GM12878 (cell line): ENCODE data around the gene SVIL. TPM values are rescaled to one million over a fixed set of nuclear protein-coding genes. Genes with fewer than 3 reads are reported as not detected.

Experiments
- ATAC-seq: fragments of 200-7000 bp; cut with Tn5 transposase; 3 replicates; pipeline ENCODE4 v1.9.1; 2020; ENCODE audit warnings: mild to moderate bottlenecking, moderate library complexity
- BruUV-seq: library from RNA; stranded (reverse); fragments of 400-500 nt; replicated peaks from 2 replicates; lab custom pipeline; 2021; lab: Mats Ljungman, UMichigan
- CTCF ChIA-PET: fragments of 300-600 bp; sonication (Branson Sonifier 250); formaldehyde crosslinking; extraction: SDS; loops from one replicate; lab custom pipeline; 2021; ENCODE audit warnings: inconsistent platforms; lab: Yijun Ruan, JAX
- POLR2A ChIA-PET: fragments of 350-600 bp; formaldehyde crosslinking; extraction: SDS; loops from one replicate; lab custom pipeline; 2021; ENCODE audit warnings: inconsistent platforms; lab: Charles Lee
- RAD21 ChIA-PET: fragments of 300-600 bp; sonication (Branson Sonifier 250); formaldehyde crosslinking; loops from one replicate; lab custom pipeline; 2023; ENCODE audit warnings: antibody characterized with exemption; ENCODE audit not compliant: unreplicated experiment; lab: Charles Lee
- SMC1A ChIA-PET: fragments of 300-600 bp; sonication (Branson Sonifier 250); formaldehyde crosslinking; loops from one replicate; lab custom pipeline; 2023; ENCODE audit not compliant: unreplicated experiment, uncharacterized antibody; lab: Charles Lee
- DNase-seq: peaks from one replicate; pipeline ENCODE4 v3.0.0-alpha.2; 2011; ENCODE audit warnings: low read depth, low spot score
- FAIRE-seq: peaks from 3 replicates; lab custom pipeline; 2011; peaks lifted over from hg19 to GRCh38; lab: Jason Lieb, UNC
- H2AFZ ChIP-seq: 2 replicates; pipeline ENCODE4 v1.6.0; 2011; ENCODE audit warnings: low read depth, low read length, control low read depth; ENCODE audit not compliant: control insufficient read depth
- H3K27ac ChIP-seq: 2 replicates; pipeline ENCODE4 v1.5.1; 2011; ENCODE audit warnings: control low read depth; ENCODE audit not compliant: control insufficient read depth, insufficient read depth
- H3K27me3 ChIP-seq, 2 experiments: replicated peaks in 1 of 2; 2 replicates each; pipeline versions ENCODE4 v1.6.0 to v1.6.1; 2011; ENCODE audit warnings: low read length in 1 of 2; ENCODE audit not compliant: control insufficient read depth in 2 of 2, insufficient read depth in 2 of 2
- H3K36me3 ChIP-seq, 2 experiments: 2 replicates each; pipeline ENCODE4 v1.5.1; 2011; ENCODE audit warnings: low read length in 1 of 2; ENCODE audit not compliant: control insufficient read depth in 2 of 2, insufficient read depth in 2 of 2
- H3K4me1 ChIP-seq: 2 replicates; pipeline ENCODE4 v1.6.1; 2011; ENCODE audit warnings: mild to moderate bottlenecking, low read length, moderate library complexity, mixed read lengths; ENCODE audit not compliant: control insufficient read depth, insufficient read depth
- H3K4me2 ChIP-seq: 2 replicates; pipeline ENCODE4 v1.6.0; 2011; ENCODE audit warnings: control low read depth; ENCODE audit not compliant: control insufficient read depth, insufficient read depth
- H3K4me3 ChIP-seq: fragments of 200-600 bp; sonication (generic); 2 replicates; pipeline ENCODE4 v1.5.1; 2016
- H3K79me2 ChIP-seq: 2 replicates; pipeline ENCODE4 v1.6.0; 2011; ENCODE audit warnings: low read length; ENCODE audit not compliant: control insufficient read depth, insufficient read depth
- H3K9ac ChIP-seq: 2 replicates; pipeline ENCODE4 v1.8.0; 2011; ENCODE audit warnings: low read length, control low read depth, mixed read lengths; ENCODE audit not compliant: control insufficient read depth, insufficient read depth
- H3K9me3 ChIP-seq: replicated peaks from 3 replicates; pipeline ENCODE4 v1.5.1; 2011; ENCODE audit warnings: mild to moderate bottlenecking, low read length; ENCODE audit not compliant: control insufficient read depth, insufficient read depth
- H4K20me1 ChIP-seq: 2 replicates; pipeline ENCODE4 v1.6.0; 2011; ENCODE audit not compliant: control insufficient read depth, insufficient read depth
- ATF7 ChIP-seq: fragments of 450-650 bp; IDR thresholded peaks from 2 replicates; pipeline ENCODE4 v1.6.1; 2016; ENCODE audit warnings: low read depth, mild to moderate bottlenecking
- BHLHE40 ChIP-seq, 2 experiments: fragments of 450-650 bp in 1 of 2; IDR thresholded peaks; 2 replicates each; pipeline ENCODE4 v1.6.1; 2011 to 2017; ENCODE audit warnings: low read depth in 2 of 2, borderline replicate concordance in 1 of 2, improper control_type of control experiment in 1 of 2, low read length in 1 of 2, mild to moderate bottlenecking in 1 of 2
- BRCA1 ChIP-seq: IDR thresholded peaks from 2 replicates; pipeline ENCODE4 v1.6.1; 2011; ENCODE audit warnings: low read depth, low read length, improper control_type of control experiment
- CHD2 ChIP-seq: IDR thresholded peaks from 2 replicates; pipeline ENCODE4 v1.6.1; 2011; ENCODE audit warnings: low read depth, low read length, improper control_type of control experiment, borderline replicate concordance
- CREM ChIP-seq: IDR thresholded peaks from 2 replicates; pipeline ENCODE4 v1.6.1; 2014; ENCODE audit warnings: antibody characterized with exemption, low read depth
- DPF2 ChIP-seq: fragments of 450-650 bp; IDR thresholded peaks from 2 replicates; pipeline ENCODE4 v1.6.1; 2017; ENCODE audit warnings: mild to moderate bottlenecking
- IKZF1 ChIP-seq: fragments of 450-650 bp; conservative IDR thresholded peaks from 2 replicates; pipeline ENCODE4 v1.6.1; 2017; ENCODE audit warnings: antibody characterized with exemption, mild to moderate bottlenecking
- JUNB ChIP-seq: IDR thresholded peaks from 2 replicates; pipeline ENCODE4 v1.6.1; 2016; ENCODE audit warnings: antibody characterized with exemption, mild to moderate bottlenecking
- MEF2A ChIP-seq: IDR thresholded peaks from 2 replicates; pipeline ENCODE4 v1.6.1; 2011; ENCODE audit warnings: low read depth, mild to moderate bottlenecking, low read length, moderate library complexity; ENCODE audit not compliant: insufficient read depth
- NKRF ChIP-seq: fragments of 450-650 bp; conservative IDR thresholded peaks from 2 replicates; pipeline ENCODE4 v1.6.1; 2017; ENCODE audit warnings: mild to moderate bottlenecking, moderate library complexity
- PRDM15 ChIP-seq: fragments of 450-650 bp; formaldehyde crosslinking; IDR thresholded peaks from 2 replicates; pipeline ENCODE4 v1.4.0; 2020; ENCODE audit warnings: mild to moderate bottlenecking, moderate library complexity
- RAD51 ChIP-seq: fragments of 450-650 bp; IDR thresholded peaks from 2 replicates; pipeline ENCODE4 v1.6.1; 2016; ENCODE audit warnings: moderate library complexity, mild to moderate bottlenecking, inconsistent platforms
- TCF12 ChIP-seq: IDR thresholded peaks from 2 replicates; pipeline ENCODE4 v1.6.1; 2011; ENCODE audit warnings: low read depth, mild to moderate bottlenecking, low read length
- TCF7 ChIP-seq: IDR thresholded peaks from 2 replicates; pipeline ENCODE4 v1.6.1; 2014; ENCODE audit warnings: antibody characterized with exemption, borderline replicate concordance
- ZBTB40 ChIP-seq: fragments of 450-650 bp; IDR thresholded peaks from 2 replicates; pipeline ENCODE4 v1.6.1; 2016; ENCODE audit warnings: mild to moderate bottlenecking, moderate library complexity, borderline replicate concordance
- WGBS: methylation state at CpG from one replicate; pipeline ENCODE4 v1.1.6; 2016; ENCODE audit warnings: low lambda C conversion rate; ENCODE audit not compliant: insufficient replicate concordance, insufficient coverage; ENCODE audit errors: missing lambda C conversion rate; 5-methylcytosine and 5-hydroxymethylcytosine counted together
- in situ Hi-C: fragments of 300-500 bp; cut with MboI; formaldehyde crosslinking; loops from 9 replicates; pipeline ENCODE4 v1.14.3; 2018; ENCODE audit warnings: mixed read lengths
- intact Hi-C: fragments of 100-400 bp; cut with micrococcal nuclease; formaldehyde crosslinking; loops from one replicate; pipeline ENCODE4 v1.14.2; 2022; ENCODE audit not compliant: unreplicated experiment
- polyA plus RNA-seq, 11 experiments: library from polyadenylated mRNA; depleted of rRNA in 4 of 11; unstranded in 6 of 11; stranded (reverse) in 5 of 11; fragments of >200 nt; fragmentation: Nextera tagmentation in 4 of 11; fragmentation: Illumina TruSeq in 1 of 11; extraction: Ambion mirVana in 4 of 11; extraction: Trizol in 1 of 11; gene quantifications; 1 replicate in 1 of 11; 2 replicates in 10 of 11; pipeline versions ENCODE4 v1.2.1 to v1.2.3, GENCODE V29; 2011 to 2016; ENCODE audit warnings: inconsistent platforms in 2 of 11, missing spikeins in 2 of 11, low read depth in 1 of 11
- total RNA-seq, 4 experiments: library from RNA; depleted of rRNA in 3 of 4; stranded (reverse); fragments of >200 nt in 3 of 4; fragmentation: Illumina TruSeq in 1 of 4; extraction: Trizol in 1 of 4; gene quantifications; 2 replicates each; pipeline versions ENCODE4 v1.2.1 to v1.2.3, GENCODE V29; 2013 to 2021

Gene SVIL
- total and polyA plus RNA-seq, 10 of the 15 experiments (the other 5 are each of a cell fraction or from before 2014, with no cell fraction given): 0.22 to 1.9 (median 0.87) TPM

- H3K27ac ChIP-seq: no peak overlapping the region
- intact Hi-C loops: no loop called here
- ChIA-PET CTCF (interaction anchor here (1.1 kb wide), 1 partner anchor 18 kb away, joined by 3 read pairs; no protein-coding TSS in a partner anchor), POLR2A (interaction anchor here (0.8 kb wide), 1 partner anchor 23 kb away, joined by 3 read pairs; no protein-coding TSS in a partner anchor), SMC1A (interaction anchor here (0.5 to 1.3 kb wide), 2 partner anchors 124 to 266 kb away, joined by 3 to 4 read pairs; no protein-coding TSS in a partner anchor), RAD21 (no interaction called here)
- no peak overlapping the region for H3K4me3 ChIP-seq
- no peaks in the 10 kb centered on the region for H3K4me1 ChIP-seq
- no TSS peak for BruUV-seq
- in situ Hi-C loops: no loop called here
- H3K9me3 ChIP-seq: no peaks in the 10 kb centered on the region; the same call in 2 of the 3 replicates
- no peak overlapping the region for H2AFZ ChIP-seq
- no peaks in the 10 kb centered on the region for H4K20me1 ChIP-seq
- H3K36me3 ChIP-seq: no peaks in the 10 kb centered on the region; a peak in 1 of 4 replicates
- 18% methylated on average over 3 of the region's 3 CpGs for WGBS
- H3K9ac ChIP-seq: no peak overlapping the region
- DNase-seq (no peak), ATAC-seq (no peak), FAIRE-seq (no peak)
- H3K4me2 ChIP-seq: no peak overlapping the region
- no peaks in the 10 kb centered on the region for H3K27me3 ChIP-seq
- no peaks in the 10 kb centered on the region for H3K79me2 ChIP-seq
- no peak for TF ChIP-seq IKZF1
- TF ChIP-seq TCF7: no peak
- no peak for TF ChIP-seq PRDM15
- TF ChIP-seq CREM: no peak
- TF ChIP-seq ATF7: no peak
- no peak for TF ChIP-seq BHLHE40 (IDR thresholded peaks at IDR 0.05; ENCODE audit: borderline replicate concordance in 1 of 2, low read depth in 2 of 2, low read length in 1 of 2)
- TF ChIP-seq ZBTB40: no peak
- no peak for TF ChIP-seq CHD2
- TF ChIP-seq JUNB: no peak
- TF ChIP-seq RAD51: no peak
- TF ChIP-seq NKRF: no peak
- TF ChIP-seq DPF2: no peak
- TF ChIP-seq BRCA1: no peak
- no peak for TF ChIP-seq TCF12
- no peak for TF ChIP-seq MEF2A
Observed at GRCh38 chr10:29609696-29610095, 25.1 kb downstream of the SVIL start.
